Mononuclear cell (primary cell): ENCODE results near the gene LRRC36. TPM values are rescaled to one million over a fixed set of nuclear protein-coding genes. Genes with fewer than 3 reads are reported as not detected.

Experiments
- H3K27me3 ChIP-seq: 2 replicates; pipeline ENCODE4 v1.6.0; 2011; ENCODE audit warnings: low read length, control low read depth; ENCODE audit not compliant: insufficient read depth
- H3K4me1 ChIP-seq: 2 replicates; pipeline ENCODE4 v1.5.1; 2011; ENCODE audit warnings: mild to moderate bottlenecking, low read length, control low read depth; ENCODE audit not compliant: insufficient read depth
- H3K4me3 ChIP-seq: 2 replicates; pipeline ENCODE4 v1.5.1; 2011; ENCODE audit warnings: mild to moderate bottlenecking, low read length, moderate library complexity
- H3K9me3 ChIP-seq: 2 replicates; pipeline ENCODE4 v1.5.1; 2011; ENCODE audit warnings: low read depth, mild to moderate bottlenecking, control low read depth, low read length
- total RNA-seq: library from RNA; depleted of rRNA; stranded (reverse); fragments of >200 nt; gene quantifications from one replicate; pipeline ENCODE4 v1.2.3, GENCODE V29; 2012

LRRC36 gene
- total RNA-seq, 1 donor = 0.31 TPM

DNA sequence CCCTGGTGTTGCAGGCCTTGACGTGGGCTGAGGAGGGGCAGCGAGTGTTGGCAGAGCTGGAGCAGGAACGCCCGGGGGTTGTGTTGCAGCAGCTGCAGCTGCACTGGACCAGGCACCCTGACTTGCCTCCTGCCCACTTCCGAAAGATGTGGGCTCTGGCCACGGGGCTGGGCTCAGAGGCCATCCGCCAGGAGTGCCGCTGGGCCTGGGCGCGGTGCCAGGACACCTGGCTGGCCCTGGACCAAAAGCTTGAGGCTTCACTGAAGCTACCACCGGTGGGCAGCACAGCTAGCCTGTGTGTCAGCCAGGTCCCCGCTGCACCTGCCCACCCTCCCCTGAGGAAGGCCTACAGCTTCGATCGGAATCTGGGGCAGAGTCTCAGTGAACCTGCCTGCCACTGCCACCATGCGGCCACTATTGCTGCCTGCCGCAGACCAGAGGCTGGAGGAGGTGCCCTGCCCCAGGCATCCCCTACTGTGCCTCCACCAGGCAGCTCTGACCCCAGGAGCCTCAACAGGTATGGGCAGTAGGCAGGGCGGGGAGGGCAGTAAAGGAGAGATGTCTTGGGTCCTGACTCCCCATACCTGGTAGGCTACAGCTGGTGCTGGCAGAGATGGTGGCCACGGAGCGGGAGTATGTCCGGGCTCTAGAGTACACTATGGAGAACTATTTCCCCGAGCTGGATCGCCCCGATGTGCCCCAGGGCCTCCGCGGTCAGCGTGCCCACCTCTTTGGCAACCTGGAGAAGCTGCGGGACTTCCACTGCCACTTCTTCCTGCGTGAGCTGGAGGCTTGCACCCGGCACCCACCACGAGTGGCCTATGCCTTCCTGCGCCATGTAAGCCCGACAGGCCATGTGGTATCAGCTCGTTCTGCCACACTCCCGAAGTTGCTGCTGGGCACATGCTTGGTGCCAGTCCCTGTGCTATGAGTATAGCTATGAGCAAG is 41.6 kb upstream of the LRRC36 start:
- Histone ChIP-seq H3K9me3 (no peaks in the 10 kb centered on the region), H3K4me3 (no peak overlapping the region), H3K4me1 (no peaks in the 10 kb centered on the region), H3K27me3 (no peaks in the 10 kb centered on the region)

- Histone ChIP-seq H3K9me3 (no peaks in the 10 kb centered on the region), H3K4me3 (no peak overlapping the region), H3K27me3 (no peaks in the 10 kb centered on the region), H3K4me1 (no peaks in the 10 kb centered on the region)
Observed at GRCh38 chr16:67286441-67287235, 40.0 kb upstream of the LRRC36 start.

- Histone ChIP-seq H3K4me1 (no peaks in the 10 kb centered on the region), H3K9me3 (no peaks in the 10 kb centered on the region), H3K27me3 (no peaks in the 10 kb centered on the region), H3K4me3 (no peak overlapping the region)
Observed at GRCh38 chr16:67287960-67288359, 38.7 kb upstream of the LRRC36 start.

GRCh38 chr16:67291461-67291860 is 35.2 kb upstream of the LRRC36 start:
- Histone ChIP-seq H3K9me3 (no peaks in the 10 kb centered on the region), H3K27me3 (no peaks in the 10 kb centered on the region), H3K4me1 (no peaks in the 10 kb centered on the region), H3K4me3 (no peak overlapping the region)

DNA sequence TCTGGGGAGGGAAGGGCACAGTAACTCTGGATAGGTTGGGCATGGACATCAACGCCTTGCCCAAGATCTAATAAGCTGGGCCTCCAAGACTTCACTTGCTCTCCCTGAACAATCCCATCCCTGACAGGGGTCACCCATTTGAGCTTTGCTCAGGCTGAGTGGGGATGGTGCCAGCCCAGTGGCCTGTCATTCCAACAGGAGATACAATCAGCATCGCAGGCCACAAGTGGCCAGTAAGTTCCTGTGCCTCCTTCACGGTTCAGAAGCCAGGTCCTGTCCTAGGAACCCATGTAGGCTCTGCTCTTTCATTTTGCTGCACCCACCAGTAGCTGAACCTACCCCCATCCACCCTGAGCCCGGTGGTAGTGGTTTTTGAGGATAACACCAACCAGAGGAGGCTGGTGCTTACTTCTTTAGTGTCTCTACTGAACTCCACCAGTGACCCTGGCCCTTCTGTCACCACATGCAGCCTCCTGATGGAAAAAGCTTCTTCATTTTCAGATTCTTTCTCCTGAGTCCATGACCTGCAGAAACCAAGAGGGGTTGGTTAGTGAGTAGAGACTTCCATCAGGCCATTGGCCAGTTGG is 32.4 kb upstream of the LRRC36 start:
- no peaks in the 10 kb centered on the region for H3K9me3 ChIP-seq
- no peaks in the 10 kb centered on the region for H3K4me1 ChIP-seq
- no peak overlapping the region for H3K4me3 ChIP-seq
- H3K27me3 ChIP-seq = no peaks in the 10 kb centered on the region

DNA sequence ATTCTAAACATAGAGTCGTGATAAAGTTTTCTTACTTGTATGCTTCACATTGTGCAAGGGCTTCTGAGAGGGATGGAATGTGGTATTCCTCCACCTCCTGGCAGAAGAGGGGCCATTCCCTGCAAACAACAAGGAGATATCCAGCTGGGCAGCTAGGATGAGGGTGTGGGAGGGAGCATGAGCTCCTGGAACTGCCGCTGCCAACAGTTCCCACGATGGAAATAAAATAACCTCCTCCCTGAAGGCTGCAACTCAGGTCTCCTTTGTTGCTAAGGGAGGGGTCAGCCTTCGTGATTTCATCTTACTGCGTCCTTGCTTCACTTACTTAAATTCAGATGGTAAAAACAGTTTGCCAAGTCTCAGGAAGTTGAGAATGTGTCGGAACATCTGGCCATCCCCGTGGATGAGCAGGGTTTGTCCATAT is 31.7 kb upstream of the LRRC36 start:
- H3K9me3 ChIP-seq = no peaks in the 10 kb centered on the region
- no peak overlapping the region for H3K4me3 ChIP-seq
- no peaks in the 10 kb centered on the region for H3K27me3 ChIP-seq
- H3K4me1 ChIP-seq = no peaks in the 10 kb centered on the region

- H3K9me3 ChIP-seq = no peaks in the 10 kb centered on the region
- H3K4me3 ChIP-seq = no peak overlapping the region
- no peaks in the 10 kb centered on the region for H3K4me1 ChIP-seq
- H3K27me3 ChIP-seq = no peaks in the 10 kb centered on the region
Observed at GRCh38 chr16:67296420-67296819, 30.2 kb upstream of the LRRC36 start.

GRCh38 chr16:67298277-67298676 is 28.3 kb upstream of the LRRC36 start:
- no peaks in the 10 kb centered on the region for H3K9me3 ChIP-seq

GRCh38 chr16:67299269-67299668 is 27.3 kb upstream of the LRRC36 start:
- Histone ChIP-seq H3K27me3 (no peaks in the 10 kb centered on the region), H3K4me3 (no peak overlapping the region), H3K4me1 (no peaks in the 10 kb centered on the region), H3K9me3 (no peaks in the 10 kb centered on the region)

More at GRCh38 chr16:67298277-67298676, 28.3 kb upstream of the LRRC36 start:
- Histone ChIP-seq H3K4me3 (no peak overlapping the region), H3K27me3 (no peaks in the 10 kb centered on the region), H3K4me1 (no peaks in the 10 kb centered on the region)

- Histone ChIP-seq H3K27me3 (no peaks in the 10 kb centered on the region), H3K4me1 (no peaks in the 10 kb centered on the region), H3K9me3 (no peaks in the 10 kb centered on the region), H3K4me3 (no peak overlapping the region)
Observed at GRCh38 chr16:67301080-67301782, 25.4 kb upstream of the LRRC36 start.

DNA sequence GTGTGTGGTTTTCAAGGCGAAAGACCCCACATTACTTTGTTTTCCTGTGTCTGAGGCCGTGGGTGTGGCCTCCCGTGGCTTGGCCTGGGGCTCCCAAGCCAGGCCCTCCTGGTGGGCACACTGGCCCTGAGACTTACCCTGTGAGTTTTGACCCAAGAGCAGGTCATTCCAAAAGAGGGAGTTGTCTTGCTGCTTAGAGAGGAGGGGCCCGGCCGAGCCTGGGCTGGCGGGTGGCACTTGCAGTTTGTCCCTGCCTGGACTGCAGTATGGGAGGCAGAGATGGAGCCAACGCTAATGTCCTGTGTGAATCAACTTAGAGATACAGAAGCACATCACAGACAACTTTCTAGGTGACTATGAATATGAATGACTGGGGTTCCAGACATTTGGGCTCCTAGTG is 24.5 kb upstream of the LRRC36 start:
- Histone ChIP-seq H3K4me3 (no peak overlapping the region), H3K27me3 (no peaks in the 10 kb centered on the region), H3K4me1 (no peaks in the 10 kb centered on the region), H3K9me3 (no peaks in the 10 kb centered on the region)

GRCh38 chr16:67302970-67303369 is 23.6 kb upstream of the LRRC36 start:
- Histone ChIP-seq H3K9me3 (no peaks in the 10 kb centered on the region), H3K4me1 (peaks cover 3% of the 10 kb centered on the region), H3K27me3 (no peaks in the 10 kb centered on the region), H3K4me3 (no peak overlapping the region)

GRCh38 chr16:67304020-67304419 is 22.6 kb upstream of the LRRC36 start:
- no peak overlapping the region for H3K4me3 ChIP-seq
- H3K9me3 ChIP-seq = no peaks in the 10 kb centered on the region
- H3K4me1 ChIP-seq = peaks cover 13% of the 10 kb centered on the region
- H3K27me3 ChIP-seq = no peaks in the 10 kb centered on the region

DNA sequence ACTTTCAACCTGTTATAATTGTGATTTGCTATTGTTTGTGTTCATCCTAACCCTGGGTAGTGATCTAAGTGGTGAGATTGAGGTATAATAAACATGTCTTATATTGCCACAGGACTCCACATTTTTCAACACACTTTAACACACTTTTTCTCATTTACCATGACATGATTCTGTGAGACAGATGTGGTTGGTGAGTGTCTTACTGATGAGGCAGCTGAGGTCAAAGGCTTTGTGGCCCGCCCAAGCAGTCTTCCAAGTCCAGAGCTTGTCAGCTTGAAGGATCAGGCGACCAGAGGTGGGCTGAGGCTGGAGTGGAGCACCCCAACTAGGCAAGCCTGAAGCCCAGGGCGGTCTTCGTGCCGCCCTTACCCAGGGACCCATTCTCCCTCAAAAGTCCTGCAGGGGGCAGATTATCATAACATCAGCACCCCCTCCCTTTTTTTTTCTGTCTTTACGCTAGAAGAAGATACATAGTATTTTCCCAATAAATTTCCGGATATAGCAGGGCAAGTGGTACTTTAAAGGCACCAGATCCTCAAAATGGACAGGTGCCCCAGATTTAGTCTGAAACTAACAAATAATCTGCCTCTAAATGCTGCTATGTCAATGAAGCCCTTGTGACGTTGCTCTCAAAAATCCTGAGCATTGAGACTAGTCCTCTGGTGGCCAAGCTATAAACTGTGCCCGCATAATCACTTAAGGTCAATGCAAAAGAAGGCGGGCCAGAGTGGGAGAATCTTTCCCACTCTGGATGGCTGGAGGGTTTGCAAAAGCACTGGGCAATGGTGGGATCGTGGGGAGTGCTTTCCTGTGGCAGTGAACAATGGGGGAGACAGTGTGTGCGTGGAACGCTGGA is 21.2 kb upstream of the LRRC36 start:
- Histone ChIP-seq H3K4me3 (no peak overlapping the region), H3K9me3 (no peaks in the 10 kb centered on the region), H3K27me3 (no peaks in the 10 kb centered on the region), H3K4me1 (peaks cover 14% of the 10 kb centered on the region)
